SK-N-MC (cell line): ENCODE data around the gene UNG.

ENCODE experiments used
- EZH2 ChIP-seq: fragments of 200-600 bp; sonication (generic); IDR thresholded peaks from one replicate; pipeline ENCODE4 v1.6.1; 2017; ENCODE audit warnings: antibody characterized with exemption
- POLR2AphosphoS5 ChIP-seq: IDR thresholded peaks from 2 replicates; pipeline ENCODE4 v1.6.1; 2012; ENCODE audit warnings: mild to moderate bottlenecking, low read depth, low read length, borderline replicate concordance

- TF ChIP-seq EZH2 (no peak), POLR2AphosphoS5 (no peak)
Observed at GRCh38 chr12:109099431-109100020, 2.1 kb downstream of the UNG start.
